ENCODE results near the gene MED27.
A peak's percentile ranks its signal among the peaks of the same experiment; 100 is the strongest.

MED27 gene

GRCh38 chr9:131915181-131915580 is 164.5 kb downstream of the MED27 start:
- no peak for DNase-seq
- H3K9me3 Mint-ChIP-seq = no peaks in the 10 kb centered on the region
- TF ChIP-seq CTCF (IDR thresholded peaks at IDR 0.05) = no peak
- H3K4me1 Mint-ChIP-seq = peaks cover 6% of the 10 kb centered on the region
- H3K4me3 Mint-ChIP-seq = no peak overlapping the region
- H3K27ac Mint-ChIP-seq = no peak overlapping the region
- H3K36me3 Mint-ChIP-seq (ENCODE audit: low read depth) = no peaks in the 10 kb centered on the region
- H3K27me3 Mint-ChIP-seq (ENCODE audit: low read depth, poor library complexity) = peaks cover 4% of the 10 kb centered on the region

GRCh38 chr9:131912671-131913070 is 167.0 kb downstream of the MED27 start:
- Mint-ChIP-seq H3K9me3 (peaks cover 4% of the 10 kb centered on the region), H3K27ac (no peak overlapping the region), H3K36me3 (ENCODE audit: low read depth) (peaks cover 9% of the 10 kb centered on the region), H3K27me3 (ENCODE audit: low read depth, poor library complexity) (peaks cover 4% of the 10 kb centered on the region), H3K4me1 (no peaks in the 10 kb centered on the region), H3K4me3 (no peak overlapping the region)
- DNase-seq = no peak
- no peak for TF ChIP-seq CTCF (IDR thresholded peaks at IDR 0.05)

GRCh38 chr9:131912069-131912468 is 167.6 kb downstream of the MED27 start:
- H3K27ac Mint-ChIP-seq = no peak overlapping the region
- H3K4me3 Mint-ChIP-seq = no peak overlapping the region
- TF ChIP-seq CTCF (IDR thresholded peaks at IDR 0.05) = no peak
- H3K27me3 Mint-ChIP-seq (ENCODE audit: low read depth, poor library complexity) = peaks cover 4% of the 10 kb centered on the region
- DNase-seq = no peak
- no peaks in the 10 kb centered on the region for H3K4me1 Mint-ChIP-seq
- peaks cover 11% of the 10 kb centered on the region for H3K36me3 Mint-ChIP-seq (ENCODE audit: low read depth)
- peaks cover 6% of the 10 kb centered on the region for H3K9me3 Mint-ChIP-seq

- no peaks in the 10 kb centered on the region for H3K4me1 Mint-ChIP-seq
- DNase-seq = no peak
- peaks cover 15% of the 10 kb centered on the region for H3K9me3 Mint-ChIP-seq
- peaks cover 4% of the 10 kb centered on the region for H3K27me3 Mint-ChIP-seq (ENCODE audit: low read depth, poor library complexity)
- no peak for TF ChIP-seq CTCF (IDR thresholded peaks at IDR 0.05)
- no peak overlapping the region for H3K27ac Mint-ChIP-seq
- H3K36me3 Mint-ChIP-seq (ENCODE audit: low read depth) = peaks cover 26% of the 10 kb centered on the region
- no peak overlapping the region for H3K4me3 Mint-ChIP-seq
Measured at GRCh38 chr9:131910572-131910971, 169.1 kb downstream of the MED27 start.

GRCh38 chr9:131905144-131905543 is 174.5 kb downstream of the MED27 start:
- Mint-ChIP-seq H3K36me3 (ENCODE audit: low read depth) (peaks cover 36% of the 10 kb centered on the region), H3K27me3 (ENCODE audit: low read depth, poor library complexity) (peaks cover 3% of the 10 kb centered on the region), H3K4me1 (peaks cover 20% of the 10 kb centered on the region), H3K9me3 (peaks cover 15% of the 10 kb centered on the region), H3K4me3 (no peak overlapping the region), H3K27ac (no peak overlapping the region)
- no peak for DNase-seq
- no peak for TF ChIP-seq CTCF (IDR thresholded peaks at IDR 0.05)

GRCh38 chr9:131899296-131900228 is 180.1 kb downstream of the MED27 start:
- Mint-ChIP-seq H3K27ac (peak overlapping the region; percentile 39), H3K36me3 (ENCODE audit: low read depth) (peaks cover 5% of the 10 kb centered on the region), H3K27me3 (ENCODE audit: low read depth, poor library complexity) (peaks cover 3% of the 10 kb centered on the region), H3K4me3 (no peak overlapping the region), H3K4me1 (peaks cover 45% of the 10 kb centered on the region), H3K9me3 (no peaks in the 10 kb centered on the region)
- DNase-seq = peak; percentile 19
- no peak for TF ChIP-seq CTCF (IDR thresholded peaks at IDR 0.05)
